HepG2 (cell line): ENCODE measurements around the gene VWC2L. TPM values are rescaled to one million over a fixed set of nuclear protein-coding genes. Genes with fewer than 3 reads are reported as not detected.

Experiments
- ATAC-seq: fragments of 200-7000 bp; cut with Tn5 transposase; 3 replicates; pipeline ENCODE4 v1.9.1; 2020; ENCODE audit warnings: mild to moderate bottlenecking, moderate library complexity
- BruUV-seq: library from RNA; stranded (reverse); fragments of 400-500 nt; replicated peaks from 2 replicates; lab custom pipeline; 2021; lab: Mats Ljungman, UMichigan
- CTCF ChIA-PET: fragments of 300-600 bp; formaldehyde crosslinking; extraction: SDS; loops from one replicate; lab custom pipeline; 2021; ENCODE audit warnings: low total read pairs, inconsistent platforms, low intra/inter-chr PET ratio; lab: Yijun Ruan, JAX
- POLR2A ChIA-PET: fragments of 350-600 bp; sonication (Branson Sonifier 250); formaldehyde crosslinking; loops from one replicate; lab custom pipeline; 2020; ENCODE audit warnings: antibody characterized with exemption, inconsistent platforms; lab: Yijun Ruan, JAX
- DNase-seq: peaks from one replicate; pipeline ENCODE4 v3.0.0-alpha.2; 2015; ENCODE audit warnings: low spot score
- FAIRE-seq: peaks from 3 replicates; lab custom pipeline; 2011; peaks lifted over from hg19 to GRCh38; lab: Jason Lieb, UNC
- H2AFZ ChIP-seq: one replicate; pipeline ENCODE4 v1.6.1; 2011; ENCODE audit warnings: low read length, inconsistent platforms
- H3K27ac ChIP-seq: fragments of 300-600 bp; 3 replicates; pipeline ENCODE4 v1.8.0; 2011; ENCODE audit warnings: mixed run types, mild to moderate bottlenecking, mixed read lengths, low read length, inconsistent platforms; ENCODE audit not compliant: insufficient read depth; ENCODE audit errors: extremely low read length
- H3K27me3 ChIP-seq, 2 experiments: fragments of 200-600 bp in 1 of 2; 2 replicates in 1 of 2; 3 replicates in 1 of 2; pipeline versions ENCODE4 v1.6.0 to v1.8.0; 2011; ENCODE audit warnings: low read length in 2 of 2, mild to moderate bottlenecking in 2 of 2, moderate library complexity in 2 of 2, inconsistent platforms in 1 of 2; ENCODE audit not compliant: insufficient read depth in 2 of 2, control insufficient read depth in 1 of 2
- H3K36me3 ChIP-seq, 2 experiments: fragments of 200-600 bp in 1 of 2; replicated peaks in 1 of 2; 2 replicates in 1 of 2; 3 replicates in 1 of 2; pipeline versions ENCODE4 v1.5.1 to v1.8.0; 2011; ENCODE audit warnings: low read length in 2 of 2, inconsistent platforms in 1 of 2; ENCODE audit not compliant: insufficient read depth in 2 of 2, control insufficient read depth in 1 of 2
- H3K4me1 ChIP-seq: 2 replicates; pipeline ENCODE4 v1.5.1; 2012; ENCODE audit warnings: low read length, inconsistent platforms; ENCODE audit not compliant: insufficient read depth
- H3K4me2 ChIP-seq: 2 replicates; pipeline ENCODE4 v1.6.0; 2011; ENCODE audit warnings: low read depth, low read length, inconsistent platforms
- H3K4me3 ChIP-seq, 3 experiments: fragments of 200-600 bp in 1 of 3; sonication (generic), shearing (Covaris generic) in 1 of 3; replicated peaks in 1 of 3; 2 replicates each; pipeline ENCODE4 v1.5.1; 2011 to 2016; ENCODE audit warnings: low read length in 3 of 3, inconsistent platforms in 2 of 3, low read depth in 2 of 3, mild to moderate bottlenecking in 2 of 3, control low read depth in 1 of 3, mixed read lengths in 1 of 3; ENCODE audit not compliant: insufficient read depth in 1 of 3
- H3K79me2 ChIP-seq: one replicate; pipeline ENCODE4 v1.6.1; 2011; ENCODE audit warnings: low read length, inconsistent platforms; ENCODE audit not compliant: insufficient read depth
- H3K9ac ChIP-seq: 2 replicates; pipeline ENCODE4 v1.6.0; 2011; ENCODE audit warnings: mild to moderate bottlenecking, low read depth, low read length, inconsistent platforms; ENCODE audit not compliant: insufficient read depth
- H3K9me3 ChIP-seq: 2 replicates; pipeline ENCODE4 v1.5.1; 2012; ENCODE audit warnings: mild to moderate bottlenecking, low read length
- H4K20me1 ChIP-seq: 2 replicates; pipeline ENCODE4 v1.6.0; 2011; ENCODE audit warnings: inconsistent platforms, mild to moderate bottlenecking, low read length, moderate library complexity; ENCODE audit not compliant: insufficient read depth
- FOXK2 ChIP-seq: fragments of 450-650 bp; IDR thresholded peaks from 2 replicates; pipeline ENCODE4 v1.6.1; 2016
- NR3C1 ChIP-seq: sonication (generic); formaldehyde crosslinking; IDR thresholded peaks from 2 replicates; pipeline ENCODE4 v1.4.0; 2020; ENCODE audit warnings: missing genetic modification reagents
- RBM22 ChIP-seq: fragments of 200-400 bp; formaldehyde crosslinking; optimal IDR thresholded peaks from 2 replicates; pipeline ENCODE3; 2017; ENCODE audit warnings: mild to moderate bottlenecking, low read length, moderate library complexity
- SRF ChIP-seq: IDR thresholded peaks from 2 replicates; pipeline ENCODE4 v1.6.1; 2011; ENCODE audit warnings: mild to moderate bottlenecking, low read depth, low read length, moderate library complexity
- WGBS: methylation state at CpG from one replicate; pipeline ENCODE4 v1.1.6; 2017; ENCODE audit warnings: low lambda C conversion rate; 5-methylcytosine and 5-hydroxymethylcytosine counted together
- in situ Hi-C: cut with HindIII; loops from 2 replicates; pipeline ENCODE4 v1.10.0; 2017; ENCODE audit warnings: low pct_unique_long_range_greater_than_20kb; ENCODE audit not compliant: extremely low pct_ligation_motif_present
- intact Hi-C: fragments of 100-400 bp; cut with micrococcal nuclease; formaldehyde crosslinking; loops from one replicate; pipeline ENCODE4 v1.10.0; 2022; ENCODE audit not compliant: unreplicated experiment
- polyA plus RNA-seq, 8 experiments: library from polyadenylated mRNA; depleted of rRNA in 3 of 8; stranded (reverse) in 7 of 8; unstranded in 1 of 8; fragments of >200 nt; fragmentation: Illumina TruSeq in 4 of 8; extraction: Trizol in 4 of 8; gene quantifications; 2 replicates each; pipeline versions ENCODE4 v1.2.1 to v1.2.3, GENCODE V29; 2011 to 2016; ENCODE audit warnings: low read depth in 4 of 8, missing spikeins in 1 of 8, mixed read lengths in 1 of 8; ENCODE audit not compliant: insufficient read depth in 1 of 8
- total RNA-seq, 5 experiments: library from RNA; depleted of rRNA; stranded (reverse); fragments of >200 nt; fragmentation: Illumina TruSeq; extraction: Trizol; gene quantifications; 2 replicates each; pipeline ENCODE4 v1.2.3, GENCODE V29; 2016; ENCODE audit warnings: low read depth in 1 of 5
- TF ChIP-seq, protein P1 (sequence below), 2 experiments: sonication (generic) in 1 of 2; formaldehyde crosslinking in 1 of 2; IDR thresholded peaks; 2 replicates each; pipeline versions ENCODE4 v1.5.1 to v1.6.1; 2011 to 2020; ENCODE audit warnings: borderline replicate concordance in 1 of 2, low read depth in 1 of 2, low read length in 1 of 2, mild to moderate bottlenecking in 1 of 2, missing genetic modification reagents in 1 of 2, moderate library complexity in 1 of 2
- TF ChIP-seq, protein P2 (sequence below): sonication (generic); formaldehyde crosslinking; IDR thresholded peaks from 2 replicates; pipeline ENCODE4 v1.5.0; 2020; ENCODE audit warnings: missing genetic modification reagents

The VWC2L gene
- total and polyA plus RNA-seq, 2 of the 13 experiments (the other 11 are each of a cell fraction or from before 2014, with no cell fraction given), result not detected

DNA sequence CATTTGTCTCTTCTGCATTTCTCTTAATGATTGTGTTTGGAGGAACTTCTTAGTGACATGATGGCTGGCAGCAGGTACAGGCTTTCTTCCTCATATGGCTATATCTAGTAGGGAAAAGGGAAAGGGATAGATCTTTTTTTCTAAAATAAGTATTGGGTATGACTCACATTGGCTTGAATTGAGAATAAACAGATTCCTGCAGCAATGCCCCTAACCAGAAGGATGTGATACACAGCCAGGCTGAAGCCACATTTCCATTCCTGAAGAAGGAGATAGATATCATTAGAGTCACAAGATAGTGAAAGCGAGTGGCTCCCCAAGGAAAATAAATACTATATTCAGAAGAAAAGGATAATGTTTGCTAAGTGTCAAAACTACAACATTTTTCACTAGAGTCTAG lies 61.1 kb downstream of the VWC2L start:
- ATAC-seq, result no peak
- H3K4me3 ChIP-seq, result no peak overlapping the region
- WGBS, result 0% methylated on average over 1 of the region's 1 CpG
- no peak overlapping the region for H3K9ac ChIP-seq
- no peaks in the 10 kb centered on the region for H3K4me1 ChIP-seq
- no peaks in the 10 kb centered on the region for H3K27me3 ChIP-seq
- CTCF ChIA-PET, result no interaction called here
- no peaks in the 10 kb centered on the region for H3K36me3 ChIP-seq
- no peak overlapping the region for H3K27ac ChIP-seq
- no TSS peak for BruUV-seq
- no peaks in the 10 kb centered on the region for H4K20me1 ChIP-seq
- TF ChIP-seq, protein P1, sequence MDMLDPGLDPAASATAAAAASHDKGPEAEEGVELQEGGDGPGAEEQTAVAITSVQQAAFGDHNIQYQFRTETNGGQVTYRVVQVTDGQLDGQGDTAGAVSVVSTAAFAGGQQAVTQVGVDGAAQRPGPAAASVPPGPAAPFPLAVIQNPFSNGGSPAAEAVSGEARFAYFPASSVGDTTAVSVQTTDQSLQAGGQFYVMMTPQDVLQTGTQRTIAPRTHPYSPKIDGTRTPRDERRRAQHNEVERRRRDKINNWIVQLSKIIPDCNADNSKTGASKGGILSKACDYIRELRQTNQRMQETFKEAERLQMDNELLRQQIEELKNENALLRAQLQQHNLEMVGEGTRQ (IDR thresholded peaks at IDR 0.05; ENCODE audit: low read depth, low read length), result no peak
- TF ChIP-seq, protein P1 (CRISPR knock-in tag; IDR thresholded peaks at IDR 0.05; ENCODE audit: borderline replicate concordance), result no peak
- TF ChIP-seq RBM22, result no peak
- TF ChIP-seq NR3C1, result no peak
- no peak for TF ChIP-seq FOXK2
- no peak overlapping the region for H3K4me2 ChIP-seq
- intact Hi-C loops (no loop called here), in situ Hi-C loops (no loop called here)
- H2AFZ ChIP-seq, result no peak overlapping the region
- POLR2A ChIA-PET, result no interaction called here
- DNase-seq, result no peak
- H3K79me2 ChIP-seq, result no peaks in the 10 kb centered on the region
- H3K9me3 ChIP-seq, result no peaks in the 10 kb centered on the region
- FAIRE-seq, result no peak

- ChIA-PET CTCF (no interaction called here), POLR2A (no interaction called here)
- TF ChIP-seq SRF, result no peak
- TF ChIP-seq, protein P2, sequence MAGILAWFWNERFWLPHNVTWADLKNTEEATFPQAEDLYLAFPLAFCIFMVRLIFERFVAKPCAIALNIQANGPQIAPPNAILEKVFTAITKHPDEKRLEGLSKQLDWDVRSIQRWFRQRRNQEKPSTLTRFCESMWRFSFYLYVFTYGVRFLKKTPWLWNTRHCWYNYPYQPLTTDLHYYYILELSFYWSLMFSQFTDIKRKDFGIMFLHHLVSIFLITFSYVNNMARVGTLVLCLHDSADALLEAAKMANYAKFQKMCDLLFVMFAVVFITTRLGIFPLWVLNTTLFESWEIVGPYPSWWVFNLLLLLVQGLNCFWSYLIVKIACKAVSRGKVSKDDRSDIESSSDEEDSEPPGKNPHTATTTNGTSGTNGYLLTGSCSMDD, result no peak
- H3K9ac ChIP-seq, result no peak overlapping the region
- ATAC-seq (no peak), FAIRE-seq (no peak), DNase-seq (no peak)
- WGBS, result 11% methylated on average over 2 of the region's 2 CpGs
- intact Hi-C loops (no loop called here), in situ Hi-C loops (no loop called here)
- H3K79me2 ChIP-seq, result no peaks in the 10 kb centered on the region
- no peaks in the 10 kb centered on the region for H3K9me3 ChIP-seq
- H3K36me3 ChIP-seq, result no peaks in the 10 kb centered on the region
- no peak overlapping the region for H3K4me3 ChIP-seq
- H3K27ac ChIP-seq, result no peak overlapping the region
- BruUV-seq, result no TSS peak
- no peaks in the 10 kb centered on the region for H3K4me1 ChIP-seq
- no peaks in the 10 kb centered on the region for H4K20me1 ChIP-seq
- no peaks in the 10 kb centered on the region for H3K27me3 ChIP-seq
- no peak overlapping the region for H2AFZ ChIP-seq
- no peak overlapping the region for H3K4me2 ChIP-seq
These were observed 66.5 kb downstream of the VWC2L start for GRCh38 chr2:214477305-214477704.
